HT1080 (cell line): ENCODE measurements around the gene TRAPPC1. TPM values are rescaled to one million over a fixed set of nuclear protein-coding genes. Genes with fewer than 3 reads are reported as not detected.

Experiments
- DNase-seq: peaks from one replicate; pipeline ENCODE4 v3.0.0-alpha.2; 2015; ENCODE audit warnings: low read depth
- small RNA-seq: library from RNA; depleted of rRNA; stranded (forward); fragments of <200 nt; gene quantifications from one replicate; pipeline ENCODE3, GENCODE V24; 2014
- total RNA-seq: library from RNA; depleted of rRNA; stranded (reverse); fragments of >200 nt; shearing (Covaris generic); gene quantifications from 2 replicates; pipeline ENCODE4 v1.2.3, GENCODE V29; 2014; rRNA removed

The TRAPPC1 gene
- total RNA-seq, 1 experiment from 2014 or later, result 71.5 TPM

DNA sequence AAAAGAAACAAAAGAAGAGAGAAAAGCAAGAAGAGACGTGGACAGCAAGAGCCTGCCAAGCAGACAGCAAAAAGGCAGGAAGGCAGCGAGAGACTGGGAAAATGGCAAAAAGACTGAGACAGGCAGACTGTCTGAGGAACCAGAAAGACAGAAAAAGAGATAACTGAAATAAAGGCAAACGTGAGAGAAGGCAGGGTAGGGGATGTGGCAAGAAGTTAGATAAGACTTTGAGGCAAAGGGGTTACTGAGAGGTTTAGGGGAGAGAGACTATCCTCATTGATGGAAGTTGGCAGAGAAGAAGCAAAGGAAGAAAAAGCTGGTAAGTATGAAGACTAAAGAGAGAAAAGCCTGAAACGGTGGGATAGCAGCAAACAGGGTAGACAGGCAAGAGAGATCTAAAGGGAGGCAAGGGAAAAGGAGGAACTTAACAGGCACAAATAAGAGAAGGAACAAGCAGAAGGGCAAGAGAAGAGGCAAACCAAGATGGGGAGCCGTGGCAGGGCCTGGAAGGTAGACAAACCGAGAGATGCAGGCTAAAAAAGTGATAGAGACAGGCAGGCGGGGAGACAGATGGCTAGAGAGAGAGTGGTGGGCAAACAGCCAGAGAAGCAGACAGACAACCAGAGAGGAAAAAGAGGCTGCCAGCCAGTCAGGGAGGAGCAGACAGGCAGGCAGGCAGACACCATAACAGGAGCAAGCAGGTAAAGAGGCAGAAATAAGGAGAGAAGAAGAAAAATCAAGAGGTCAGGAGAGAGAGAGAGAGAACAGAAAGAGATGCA is 50.3 kb downstream of the TRAPPC1 start:
- DNase-seq, result no peak

Small RNAs within 50 kb of the gene (small RNA-seq; reads per million reads assigned to genes)
- gene SCARNA21, result 20.6 reads per million, percentile 93 among the genes with 10 or more reads in this experiment

Other genes starting within 250 kb of the TRAPPC1 start
- 29.5 and 47.7 TPM in 2 replicates for gene TP53, start 244.5 kb downstream of the TRAPPC1 start, total RNA-seq
- 25.2 and 29.2 TPM in 2 replicates for gene WRAP53, start 243.5 kb downstream of the TRAPPC1 start, total RNA-seq
- gene EFNB3, start 226.7 kb downstream of the TRAPPC1 start, total RNA-seq, result 5.7 and 7.7 TPM in 2 replicates
- gene DNAH2, start 214.2 kb downstream of the TRAPPC1 start, total RNA-seq, result not detected in 2 replicates
- gene KDM6B, start 97.7 kb downstream of the TRAPPC1 start, total RNA-seq, result 0.27 and 0.87 TPM in 2 replicates
- 0.88 TPM in 1 of 2 replicates, not detected in the other for gene TMEM88, start 76.9 kb downstream of the TRAPPC1 start, total RNA-seq
- 98.2 and 168 TPM in 2 replicates for gene NAA38, start 74.4 kb downstream of the TRAPPC1 start, total RNA-seq
- gene CYB5D1, start 73.9 kb downstream of the TRAPPC1 start, total RNA-seq, result 4.8 and 6.4 TPM in 2 replicates
- gene CHD3, start 43.2 kb downstream of the TRAPPC1 start, total RNA-seq, result 82.5 and 84.7 TPM in 2 replicates
- gene RNF227, start 15.7 kb downstream of the TRAPPC1 start, total RNA-seq, result 0.90 and 2.3 TPM in 2 replicates
- gene KCNAB3, start 2.1 kb downstream of the TRAPPC1 start, total RNA-seq, result 1.8 and 3.5 TPM in 2 replicates
- 18.8 and 28.7 TPM in 2 replicates for gene CNTROB, start 260 bp upstream of the TRAPPC1 start, total RNA-seq
- gene GUCY2D, start 70.7 kb upstream of the TRAPPC1 start, total RNA-seq, result not detected in 2 replicates
- not detected in 2 replicates for gene ALOX15B, start 107.1 kb upstream of the TRAPPC1 start, total RNA-seq
- 0.51 TPM in 1 of 2 replicates, not detected in the other for gene ALOX12B, start 155.8 kb upstream of the TRAPPC1 start, total RNA-seq
- 0.60 and 1.0 TPM in 2 replicates for gene ALOXE3, start 186.6 kb upstream of the TRAPPC1 start, total RNA-seq
- 0.43 and 1.8 TPM in 2 replicates for gene HES7, start 192.2 kb upstream of the TRAPPC1 start, total RNA-seq
- gene PER1, start 220.5 kb upstream of the TRAPPC1 start, total RNA-seq, result 3.2 and 5.2 TPM in 2 replicates
- gene VAMP2, start 231.0 kb upstream of the TRAPPC1 start, total RNA-seq, result 2.7 and 4.6 TPM in 2 replicates
- gene TMEM107, start 244.4 kb upstream of the TRAPPC1 start, total RNA-seq, result 12.3 and 14.5 TPM in 2 replicates